ENCODE measurements around the gene KRTAP9-9.
"Not testable (repeated sequence)": the region's sequence is repeated elsewhere in the genome, so short reads cannot be mapped to it uniquely, and the experiment has no call there.

DNA sequence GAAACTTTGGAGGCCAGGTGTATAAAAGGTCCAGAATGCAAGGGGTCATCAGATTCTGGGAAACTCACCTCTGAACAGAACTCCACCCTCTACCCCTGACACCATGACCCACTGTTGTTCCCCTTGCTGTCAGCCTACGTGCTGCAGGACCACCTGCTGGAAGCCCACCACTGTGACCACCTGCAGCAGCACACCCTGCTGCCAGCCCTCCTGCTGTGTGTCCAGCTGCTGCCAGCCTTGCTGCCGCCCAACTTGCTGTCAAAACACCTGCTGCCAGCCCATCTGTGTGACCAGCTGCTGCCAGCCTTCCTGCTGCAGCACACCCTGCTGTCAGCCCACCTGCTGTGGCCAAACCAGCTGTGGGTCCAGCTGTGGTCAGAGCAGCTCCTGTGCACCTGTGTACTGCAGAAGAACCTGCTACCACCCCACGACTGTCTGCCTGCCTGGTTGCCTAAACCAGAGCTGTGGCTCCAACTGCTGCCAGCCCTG lies 17.2 kb upstream of the KRTAP9-9 start, which contains the start of gene KRTAP9-8:
- TF ChIP-seq EZH2 (IDR thresholded peaks at IDR 0.05; ENCODE audit: insufficient read depth, low read length): not testable (repeated sequence)
- TF ChIP-seq, protein P1, sequence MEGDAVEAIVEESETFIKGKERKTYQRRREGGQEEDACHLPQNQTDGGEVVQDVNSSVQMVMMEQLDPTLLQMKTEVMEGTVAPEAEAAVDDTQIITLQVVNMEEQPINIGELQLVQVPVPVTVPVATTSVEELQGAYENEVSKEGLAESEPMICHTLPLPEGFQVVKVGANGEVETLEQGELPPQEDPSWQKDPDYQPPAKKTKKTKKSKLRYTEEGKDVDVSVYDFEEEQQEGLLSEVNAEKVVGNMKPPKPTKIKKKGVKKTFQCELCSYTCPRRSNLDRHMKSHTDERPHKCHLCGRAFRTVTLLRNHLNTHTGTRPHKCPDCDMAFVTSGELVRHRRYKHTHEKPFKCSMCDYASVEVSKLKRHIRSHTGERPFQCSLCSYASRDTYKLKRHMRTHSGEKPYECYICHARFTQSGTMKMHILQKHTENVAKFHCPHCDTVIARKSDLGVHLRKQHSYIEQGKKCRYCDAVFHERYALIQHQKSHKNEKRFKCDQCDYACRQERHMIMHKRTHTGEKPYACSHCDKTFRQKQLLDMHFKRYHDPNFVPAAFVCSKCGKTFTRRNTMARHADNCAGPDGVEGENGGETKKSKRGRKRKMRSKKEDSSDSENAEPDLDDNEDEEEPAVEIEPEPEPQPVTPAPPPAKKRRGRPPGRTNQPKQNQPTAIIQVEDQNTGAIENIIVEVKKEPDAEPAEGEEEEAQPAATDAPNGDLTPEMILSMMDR (IDR thresholded peaks at IDR 0.05; ENCODE audit: insufficient read depth, low read depth, low read length): not testable (repeated sequence)

Data from astrocyte (in vitro differentiated cells and primary cell).